DOHH2 (cell line): ENCODE data around the gene PAM.

Source experiments
- CTCF ChIP-seq: fragments of 200-600 bp; sonication (generic); IDR thresholded peaks from one replicate; pipeline ENCODE4 v1.5.1; 2014; ENCODE audit warnings: antibody characterized with exemption, mild to moderate bottlenecking, low read depth, low read length; ENCODE audit not compliant: poor library complexity, severe bottlenecking
- EZH2phosphoT487 ChIP-seq: fragments of 200-600 bp; sonication (generic); IDR thresholded peaks from 2 replicates; pipeline ENCODE4 v1.6.1; 2017; ENCODE audit warnings: borderline replicate concordance, mild to moderate bottlenecking, antibody characterized with exemption, low read length, moderate library complexity, mixed read lengths

- TF ChIP-seq CTCF (no peak), EZH2phosphoT487 (no peak)
Measured at GRCh38 chr5:102933316-102933715, 178.2 kb downstream of the PAM start.
